ENCODE results near the gene ANKRD9. TPM values are rescaled to one million over a fixed set of nuclear protein-coding genes. Genes with fewer than 3 reads are reported as not detected.

The ANKRD9 gene
- total and polyA plus RNA-seq, 10 of the 15 experiments (the other 5 are each of a cell fraction or from before 2014, with no cell fraction given), result 0.03 to 3.6 (median 0.49) TPM

DNA sequence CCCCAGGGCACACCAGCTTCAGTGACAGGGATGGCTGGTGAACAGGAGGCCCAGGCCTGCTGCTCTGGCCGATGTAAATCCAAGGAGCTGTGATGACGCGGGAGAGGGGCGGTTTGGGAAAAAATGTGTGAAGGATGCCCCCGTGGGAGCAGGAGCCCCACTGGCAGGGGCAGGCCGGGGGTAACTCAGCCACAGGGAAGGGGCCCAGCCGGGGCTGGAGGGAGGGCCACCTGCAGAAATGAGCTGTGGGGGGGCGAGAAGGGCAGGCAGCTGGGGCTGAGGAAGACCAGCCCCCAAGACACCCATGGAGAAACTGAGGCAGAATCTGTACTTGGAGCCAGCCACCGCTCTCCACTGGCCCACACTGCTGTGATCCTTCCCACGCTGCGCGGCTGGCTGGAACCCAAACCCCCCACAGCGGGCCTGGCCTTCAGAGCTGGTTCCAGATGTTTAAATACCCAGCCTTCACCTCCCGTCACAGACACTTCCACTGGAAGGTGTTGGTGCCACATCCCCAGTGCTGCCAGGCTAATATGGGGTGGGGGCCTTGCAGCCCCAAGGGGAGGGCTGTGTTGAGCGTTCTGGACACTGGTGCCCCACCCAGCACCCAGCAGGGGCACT is 28.5 kb upstream of the ANKRD9 start (continued):
- TF ChIP-seq USF2 (IDR thresholded peaks at IDR 0.05; ENCODE audit: borderline replicate concordance, low read depth, low read length), result no peak

- TF ChIP-seq NRF1 (conservative IDR thresholded peaks at IDR 0.05; ENCODE audit: low read depth, low read length), result no peak
- no peak for TF ChIP-seq ASH2L (IDR thresholded peaks at IDR 0.05; ENCODE audit: borderline replicate concordance, low read depth)
- no TSS peak for BruUV-seq (replicated peaks)
- Histone ChIP-seq H3K36me3 (ENCODE audit: control insufficient read depth in 2 of 2, insufficient read depth in 2 of 2, low read length in 1 of 2) (no peaks in the 10 kb centered on the region), H3K9me3 (replicated peaks; ENCODE audit: control insufficient read depth, insufficient read depth, low read length) (no peaks in the 10 kb centered on the region), H4K20me1 (ENCODE audit: control insufficient read depth, insufficient read depth) (no peaks in the 10 kb centered on the region), H3K4me2 (ENCODE audit: control insufficient read depth, insufficient read depth) (no peak overlapping the region), H3K4me3 (no peak overlapping the region), H3K79me2 (ENCODE audit: control insufficient read depth, insufficient read depth, low read length) (no peaks in the 10 kb centered on the region), H3K27ac (ENCODE audit: control insufficient read depth, insufficient read depth) (no peak overlapping the region), H3K9ac (ENCODE audit: control insufficient read depth, insufficient read depth, low read length) (no peak overlapping the region), H3K4me1 (ENCODE audit: control insufficient read depth, insufficient read depth, low read length) (no peaks in the 10 kb centered on the region; the same call in 1 of the 2 replicates), H3K27me3 (replicated peaks in 1 of 2; ENCODE audit: control insufficient read depth in 2 of 2, insufficient read depth in 2 of 2, low read length in 1 of 2) (no peaks in the 10 kb centered on the region), H2AFZ (ENCODE audit: control insufficient read depth, low read depth, low read length) (no peak overlapping the region)
- ChIA-PET CTCF (no interaction called here), RAD21 (ENCODE audit: unreplicated experiment) (interaction anchor here (1.1 kb wide), 1 partner anchor 59 kb away, joined by 3 read pairs; no protein-coding TSS in a partner anchor), SMC1A (ENCODE audit: uncharacterized antibody, unreplicated experiment) (no interaction called here), POLR2A (interaction anchor here (0.6 to 0.8 kb wide), 2 partner anchors 117 to 123 kb away, joined by 3 to 4 read pairs; no protein-coding TSS in a partner anchor)
- FAIRE-seq, result no peak
- in situ Hi-C loops (cut with MboI), result no loop called here
- 87% methylated on average over 3 of the region's 3 CpGs for WGBS (ENCODE audit: insufficient coverage, insufficient replicate concordance, low lambda C conversion rate, missing lambda C conversion rate)
- ATAC-seq, result no peak
- intact Hi-C loops (cut with micrococcal nuclease; ENCODE audit: unreplicated experiment), result no loop called here
- DNase-seq (ENCODE audit: low read depth, low spot score), result no peak
Measured at GRCh38 chr14:102532204-102532658, 22.7 kb upstream of the ANKRD9 start.

Measured in GM12878 (cell line).